Mammary epithelial cell (primary cell): ENCODE data around the gene IQSEC3.

ENCODE experiments used
- EZH2 ChIP-seq: IDR thresholded peaks from 2 replicates; pipeline ENCODE4 v1.6.1; 2012; ENCODE audit warnings: low read length, inconsistent platforms, borderline replicate concordance
- TF ChIP-seq, protein P1 (sequence below), 2 donors: IDR thresholded peaks in 1 of 2; conservative IDR thresholded peaks in 1 of 2; 2 replicates each; pipeline ENCODE4 v1.5.1; 2011 to 2012; ENCODE audit warnings: inconsistent platforms in 2 of 2, low read length in 2 of 2, mild to moderate bottlenecking in 2 of 2, control low read depth in 1 of 2, low read depth in 1 of 2; ENCODE audit not compliant: insufficient read depth in 1 of 2; ENCODE audit errors: extremely low read depth in 1 of 2

DNA sequence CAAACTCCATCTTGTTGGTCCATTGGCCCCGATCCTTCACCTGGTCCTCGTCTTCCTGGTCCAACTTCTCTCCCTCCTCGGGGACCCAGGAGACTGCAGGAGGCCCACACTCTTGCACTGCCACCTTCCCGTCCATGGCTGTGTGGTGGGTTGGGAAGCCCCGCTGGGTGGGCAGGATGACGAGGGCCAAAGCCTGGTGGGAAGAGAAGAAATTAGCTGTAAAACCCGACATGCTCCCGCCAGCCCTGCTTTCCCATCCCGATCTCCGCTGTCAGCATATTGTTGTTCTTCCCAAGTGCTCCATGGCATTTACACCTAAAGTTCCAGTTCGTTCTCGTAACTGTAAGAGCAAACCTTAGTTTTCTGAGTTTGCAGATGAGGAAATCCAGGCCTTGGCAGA lies 143.3 kb downstream of the IQSEC3 start:
- TF ChIP-seq, protein P1, sequence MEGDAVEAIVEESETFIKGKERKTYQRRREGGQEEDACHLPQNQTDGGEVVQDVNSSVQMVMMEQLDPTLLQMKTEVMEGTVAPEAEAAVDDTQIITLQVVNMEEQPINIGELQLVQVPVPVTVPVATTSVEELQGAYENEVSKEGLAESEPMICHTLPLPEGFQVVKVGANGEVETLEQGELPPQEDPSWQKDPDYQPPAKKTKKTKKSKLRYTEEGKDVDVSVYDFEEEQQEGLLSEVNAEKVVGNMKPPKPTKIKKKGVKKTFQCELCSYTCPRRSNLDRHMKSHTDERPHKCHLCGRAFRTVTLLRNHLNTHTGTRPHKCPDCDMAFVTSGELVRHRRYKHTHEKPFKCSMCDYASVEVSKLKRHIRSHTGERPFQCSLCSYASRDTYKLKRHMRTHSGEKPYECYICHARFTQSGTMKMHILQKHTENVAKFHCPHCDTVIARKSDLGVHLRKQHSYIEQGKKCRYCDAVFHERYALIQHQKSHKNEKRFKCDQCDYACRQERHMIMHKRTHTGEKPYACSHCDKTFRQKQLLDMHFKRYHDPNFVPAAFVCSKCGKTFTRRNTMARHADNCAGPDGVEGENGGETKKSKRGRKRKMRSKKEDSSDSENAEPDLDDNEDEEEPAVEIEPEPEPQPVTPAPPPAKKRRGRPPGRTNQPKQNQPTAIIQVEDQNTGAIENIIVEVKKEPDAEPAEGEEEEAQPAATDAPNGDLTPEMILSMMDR (conservative IDR thresholded peaks at IDR 0.05 in 1 of 2, IDR thresholded peaks at IDR 0.05 in 1 of 2; ENCODE audit: extremely low read depth in 1 of 2, insufficient read depth in 1 of 2, low read depth in 1 of 2, low read length in 2 of 2) = no peak
- no peak for TF ChIP-seq EZH2
